SK-N-SH treated with all-trans-retinoic acid at 6 μM for 48 hours (cell line): ENCODE results near the gene BTBD17.

Source experiments
- ATAC-seq: fragments of 200-7000 bp; cut with Tn5 transposase; 3 replicates; pipeline ENCODE4 v1.9.1; 2020; ENCODE audit warnings: mild to moderate bottlenecking, moderate library complexity
- BACH2 ChIP-seq: fragments of 250-450 bp; sonication (Bioruptor Pico); IDR thresholded peaks from 2 replicates; pipeline ENCODE4 v1.9.0; 2021; ENCODE audit warnings: mild to moderate bottlenecking, borderline replicate concordance
- CREB5 ChIP-seq: fragments of 250-450 bp; sonication (Bioruptor Pico); IDR thresholded peaks from 2 replicates; pipeline ENCODE4 v1.5.1; 2020; ENCODE audit warnings: low read depth, mild to moderate bottlenecking, moderate library complexity
- CSDC2 ChIP-seq: fragments of 250-450 bp; sonication (Bioruptor Pico); IDR thresholded peaks from 2 replicates; pipeline ENCODE4 v1.5.0; 2020; ENCODE audit warnings: mild to moderate bottlenecking, moderate library complexity
- CSRNP3 ChIP-seq: fragments of 250-450 bp; sonication (Bioruptor Pico); IDR thresholded peaks from 2 replicates; pipeline ENCODE4 v1.5.1; 2021; ENCODE audit warnings: mild to moderate bottlenecking, moderate library complexity
- ESRRG ChIP-seq: fragments of 250-450 bp; sonication (Bioruptor Pico); IDR thresholded peaks from 2 replicates; pipeline ENCODE4 v1.6.1; 2021; ENCODE audit warnings: mild to moderate bottlenecking
- GLIS3 ChIP-seq: fragments of 250-450 bp; sonication (Bioruptor Pico); IDR thresholded peaks from 2 replicates; pipeline ENCODE4 v1.5.0; 2020; ENCODE audit warnings: mild to moderate bottlenecking, moderate library complexity
- ISL1 ChIP-seq: fragments of 250-450 bp; sonication (Bioruptor Pico); IDR thresholded peaks from 2 replicates; pipeline ENCODE4 v2.1.2; 2022; ENCODE audit warnings: mild to moderate bottlenecking, moderate library complexity
- OSR1 ChIP-seq: fragments of 250-450 bp; sonication (Bioruptor Pico); IDR thresholded peaks from 2 replicates; pipeline ENCODE4 v1.8.0; 2022; ENCODE audit warnings: moderate library complexity, mild to moderate bottlenecking, inconsistent platforms
- POU6F1 ChIP-seq: fragments of 250-450 bp; sonication (Bioruptor Pico); IDR thresholded peaks from 2 replicates; pipeline ENCODE4 v1.8.0; 2021; ENCODE audit warnings: low read depth, mild to moderate bottlenecking, moderate library complexity, borderline replicate concordance
- PPARA ChIP-seq: fragments of 250-450 bp; sonication (Bioruptor Pico); IDR thresholded peaks from 2 replicates; pipeline ENCODE4 v1.5.0; 2020; ENCODE audit warnings: mild to moderate bottlenecking, borderline replicate concordance
- RARB ChIP-seq: fragments of 250-450 bp; sonication (Bioruptor Pico); IDR thresholded peaks from 2 replicates; pipeline ENCODE4 v1.8.0; 2021; ENCODE audit warnings: mild to moderate bottlenecking, moderate library complexity
- SNAI2 ChIP-seq: fragments of 250-450 bp; sonication (Bioruptor Pico); IDR thresholded peaks from 2 replicates; pipeline ENCODE4 v1.5.0; 2020; ENCODE audit warnings: mild to moderate bottlenecking, moderate library complexity
- TCF4 ChIP-seq: fragments of 250-450 bp; sonication (Bioruptor Pico); IDR thresholded peaks from 2 replicates; pipeline ENCODE4 v1.8.0; 2021; ENCODE audit warnings: mild to moderate bottlenecking, moderate library complexity, borderline replicate concordance
- TOX ChIP-seq: fragments of 250-450 bp; sonication (Bioruptor Pico); IDR thresholded peaks from 2 replicates; pipeline ENCODE4 v1.8.0; 2021; ENCODE audit warnings: mild to moderate bottlenecking, moderate library complexity, borderline replicate concordance
- TSHZ2 ChIP-seq: fragments of 250-450 bp; sonication (Bioruptor Pico); IDR thresholded peaks from 2 replicates; pipeline ENCODE4 v1.5.0; 2020; ENCODE audit warnings: mild to moderate bottlenecking, moderate library complexity
- ZC3H10 ChIP-seq: fragments of 250-450 bp; sonication (Bioruptor Pico); IDR thresholded peaks from 2 replicates; pipeline ENCODE4 v1.5.1; 2021; ENCODE audit warnings: mild to moderate bottlenecking, moderate library complexity
- ZFP3 ChIP-seq: fragments of 250-450 bp; sonication (Bioruptor Pico); IDR thresholded peaks from 2 replicates; pipeline ENCODE4 v1.5.0; 2020; ENCODE audit warnings: mild to moderate bottlenecking, moderate library complexity
- ZFP30 ChIP-seq: fragments of 450-650 bp; formaldehyde crosslinking; IDR thresholded peaks from 2 replicates; pipeline ENCODE4 v1.5.0; 2022; ENCODE audit warnings: mild to moderate bottlenecking, moderate library complexity
- ZNF70 ChIP-seq: fragments of 450-650 bp; formaldehyde crosslinking; IDR thresholded peaks from 2 replicates; pipeline ENCODE4 v1.5.0; 2020; ENCODE audit warnings: mild to moderate bottlenecking, moderate library complexity
- ZNF8 ChIP-seq: fragments of 450-650 bp; formaldehyde crosslinking; IDR thresholded peaks from 2 replicates; pipeline ENCODE4 v1.5.0; 2020; ENCODE audit warnings: mild to moderate bottlenecking, moderate library complexity

The BTBD17 gene

GRCh38 chr17:74326506-74326905 lies 35.2 kb downstream of the BTBD17 start:
- no peak for ATAC-seq

GRCh38 chr17:74325743-74326379 lies 35.8 kb downstream of the BTBD17 start, which contains the start of gene KIF19:
KIF19 (plus strand) TSS chr17:74326226; CDS start chr17:74326350, 124 bp downstream.
- ATAC-seq, result no peak; the same call in 2 of the 3 replicates
- no peak for TF ChIP-seq OSR1 (CRISPR knock-in tag)
- no peak for TF ChIP-seq ZNF70 (CRISPR knock-in tag)
- TF ChIP-seq ZFP30 (CRISPR knock-in tag), result no peak
- TF ChIP-seq CREB5 (CRISPR knock-in tag), result no peak
- TF ChIP-seq, all 23 proteins: peak for 0

More at GRCh38 chr17:74326506-74326905, 35.2 kb downstream of the BTBD17 start:
- TF ChIP-seq TOX (no peak), ISL1 (no peak), ZNF70 (CRISPR knock-in tag) (no peak), TSHZ2 (no peak), SNAI2 (CRISPR knock-in tag) (no peak), POU6F1 (no peak), CSRNP3 (no peak), ZNF8 (CRISPR knock-in tag) (no peak), RARB (no peak), ZC3H10 (CRISPR knock-in tag) (no peak)

GRCh38 chr17:74325376-74325742 lies 36.3 kb downstream of the BTBD17 start:
- no peak for ATAC-seq
- TF ChIP-seq ZFP30 (CRISPR knock-in tag) (no peak), GLIS3 (CRISPR knock-in tag) (no peak), TCF4 (no peak), BACH2 (no peak), PPARA (CRISPR knock-in tag) (no peak), ESRRG (no peak), POU6F1 (no peak), ZNF8 (CRISPR knock-in tag) (no peak)

GRCh38 chr17:74324521-74324920 lies 37.1 kb downstream of the BTBD17 start:
- no peak for TF ChIP-seq GLIS3 (CRISPR knock-in tag)
- no peak for TF ChIP-seq TOX
- no peak for TF ChIP-seq OSR1 (CRISPR knock-in tag)
- no peak for TF ChIP-seq CSDC2 (CRISPR knock-in tag)
- TF ChIP-seq ISL1, result no peak
- TF ChIP-seq ESRRG, result no peak
- no peak for TF ChIP-seq CREB5 (CRISPR knock-in tag)
- TF ChIP-seq ZNF70 (CRISPR knock-in tag), result no peak
- TF ChIP-seq ZFP3, result no peak
- TF ChIP-seq RARB, result no peak

More at GRCh38 chr17:74324521-74324920, 37.1 kb downstream of the BTBD17 start:
- no peak for ATAC-seq
